ENCODE measurements around the gene LHX1.

LHX1 gene

DNA sequence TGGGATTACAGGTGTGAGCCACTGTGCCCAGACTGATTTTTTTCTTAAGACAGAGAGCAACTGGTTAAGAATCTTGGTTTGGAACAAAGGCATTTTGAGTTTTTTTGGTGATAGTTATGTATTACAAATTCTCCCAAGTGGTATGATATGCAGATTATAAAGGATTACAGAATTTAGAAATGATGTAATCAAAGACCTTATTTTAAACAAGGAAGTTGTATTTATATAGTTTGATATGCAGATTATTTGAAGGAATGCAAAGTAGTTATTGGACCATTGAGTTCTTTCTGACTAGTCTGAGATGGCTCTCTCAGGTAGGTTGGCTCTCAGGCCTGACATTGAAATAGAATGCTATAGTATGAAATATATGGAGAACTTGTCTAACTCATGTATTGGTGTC, 46.3 kb downstream of the LHX1 start:
- no peaks in the 10 kb centered on the region; the same call in 1 of the 2 replicates for H3K4me1 ChIP-seq (ENCODE audit: insufficient read depth, low read length)
- no peak overlapping the region for H3K9ac ChIP-seq (ENCODE audit: low read depth, low read length)
- no peak overlapping the region for H3K4me3 ChIP-seq (ENCODE audit: low read length)
- no peak overlapping the region for H3K27ac ChIP-seq (ENCODE audit: low read length)
- peaks cover 12% of the 10 kb centered on the region for H3K36me3 ChIP-seq (ENCODE audit: insufficient read depth, low read depth, low read length)
- H3K27me3 ChIP-seq (ENCODE audit: insufficient read depth, low read length), result no peaks in the 10 kb centered on the region
- no peaks in the 10 kb centered on the region for H3K9me3 ChIP-seq (ENCODE audit: insufficient read depth, low read depth, low read length)

DNA sequence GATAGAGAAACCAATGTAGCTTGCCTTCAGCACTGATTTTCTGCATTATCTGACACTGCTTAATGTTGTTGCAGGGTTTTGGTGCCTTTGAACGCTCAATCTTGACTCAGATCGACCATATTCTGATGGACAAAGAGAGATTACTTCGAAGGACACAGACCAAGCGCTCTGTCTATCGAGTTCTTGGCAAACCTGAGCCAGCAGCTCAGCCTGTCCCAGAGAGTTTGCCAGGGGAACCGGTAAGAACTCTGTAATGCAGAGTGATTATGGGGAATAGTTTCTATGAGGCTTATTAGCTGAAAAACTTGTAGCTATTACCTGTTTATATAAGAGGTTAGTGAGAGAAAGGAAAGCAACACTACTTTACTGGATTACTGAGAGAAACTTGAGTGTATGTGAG, 51.9 kb downstream of the LHX1 start:
- Histone ChIP-seq H3K4me3 (ENCODE audit: low read length) (no peak overlapping the region), H3K4me1 (ENCODE audit: insufficient read depth, low read length) (no peaks in the 10 kb centered on the region), H3K36me3 (ENCODE audit: insufficient read depth, low read depth, low read length) (peaks cover 59% of the 10 kb centered on the region), H3K9me3 (ENCODE audit: insufficient read depth, low read depth, low read length) (no peaks in the 10 kb centered on the region), H3K27ac (ENCODE audit: low read length) (no peak overlapping the region), H3K27me3 (ENCODE audit: insufficient read depth, low read length) (no peaks in the 10 kb centered on the region), H3K9ac (ENCODE audit: low read depth, low read length) (no peak overlapping the region)

DNA sequence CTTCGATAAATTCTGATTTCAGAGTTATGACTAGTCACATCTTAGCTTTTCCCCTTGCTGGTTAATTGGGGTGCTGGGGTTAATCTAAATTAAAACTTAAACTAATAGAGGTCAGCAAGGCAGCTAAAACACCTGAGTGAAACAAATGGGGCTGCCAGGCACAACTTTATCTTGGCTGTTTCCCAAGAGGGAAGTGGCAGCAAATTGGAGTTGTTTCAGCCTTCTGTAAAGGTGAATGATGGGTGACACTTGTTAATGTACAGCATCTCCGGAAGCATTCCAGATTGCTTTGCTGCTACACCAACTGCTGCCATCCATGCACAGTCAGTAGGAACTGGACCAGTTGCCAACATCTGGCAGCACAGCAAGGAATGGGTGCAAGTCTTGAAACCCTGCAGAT, 55.4 kb downstream of the LHX1 start:
- H3K4me1 ChIP-seq (ENCODE audit: insufficient read depth, low read length), result no peaks in the 10 kb centered on the region
- no peak overlapping the region for H3K27ac ChIP-seq (ENCODE audit: low read length)
- peaks cover 5% of the 10 kb centered on the region; the same call in 1 of the 2 replicates for H3K9me3 ChIP-seq (ENCODE audit: insufficient read depth, low read depth, low read length)
- H3K9ac ChIP-seq (ENCODE audit: low read depth, low read length), result no peak overlapping the region
- H3K4me3 ChIP-seq (ENCODE audit: low read length), result no peak overlapping the region
- peaks cover 88% of the 10 kb centered on the region for H3K36me3 ChIP-seq (ENCODE audit: insufficient read depth, low read depth, low read length)
- no peaks in the 10 kb centered on the region for H3K27me3 ChIP-seq (ENCODE audit: insufficient read depth, low read length)

DNA sequence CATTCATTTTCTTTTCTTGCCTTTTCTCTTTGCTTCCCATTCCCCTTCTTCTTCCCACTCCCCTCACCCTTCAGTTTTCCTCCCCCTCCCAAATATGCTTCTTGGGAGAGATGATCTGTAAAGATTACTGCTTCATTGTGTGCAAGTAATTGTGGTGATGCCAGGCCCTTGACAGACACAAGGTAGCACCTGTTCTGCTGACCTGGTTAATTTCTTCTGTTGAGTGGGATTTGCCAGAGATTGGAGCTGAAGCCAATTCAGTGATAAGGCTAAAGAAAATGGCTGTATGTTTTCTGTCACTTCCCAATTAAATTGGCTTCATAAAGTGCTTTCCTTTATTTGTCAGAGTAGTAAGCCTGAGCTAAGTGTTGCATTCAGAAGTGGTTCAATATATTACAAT, 56.0 kb downstream of the LHX1 start:
- Histone ChIP-seq H3K27ac (ENCODE audit: low read length) (no peak overlapping the region), H3K9me3 (ENCODE audit: insufficient read depth, low read depth, low read length) (peaks cover 5% of the 10 kb centered on the region; the same call in 1 of the 2 replicates), H3K36me3 (ENCODE audit: insufficient read depth, low read depth, low read length) (peaks cover 92% of the 10 kb centered on the region), H3K9ac (ENCODE audit: low read depth, low read length) (no peak overlapping the region), H3K4me3 (ENCODE audit: low read length) (no peak overlapping the region), H3K4me1 (ENCODE audit: insufficient read depth, low read length) (no peaks in the 10 kb centered on the region), H3K27me3 (ENCODE audit: insufficient read depth, low read length) (no peaks in the 10 kb centered on the region)

Data from iPS-20b (cell line).